Hematopoietic multipotent progenitor cell treated with erythropoietin and hydrocortisone succinate and interleukin-3 and kit ligand, for 4 days (in vitro differentiated cells): ENCODE data around the gene TNS4.
A peak's percentile ranks its signal among the peaks of the same experiment; 100 is the strongest.

ENCODE experiments used
- DNase-seq: peaks from one replicate; pipeline ENCODE4 v3.0.0-alpha.2; 2015

The TNS4 gene

GRCh38 chr17:40453881-40454612, 47.4 kb downstream of the TNS4 start:
- no peak for DNase-seq

GRCh38 chr17:40452921-40453378, 48.5 kb downstream of the TNS4 start:
- no peak for DNase-seq

GRCh38 chr17:40452216-40452787, 49.1 kb downstream of the TNS4 start:
- no peak for DNase-seq

GRCh38 chr17:40451420-40451819, 50.0 kb downstream of the TNS4 start:
- no peak for DNase-seq

DNA sequence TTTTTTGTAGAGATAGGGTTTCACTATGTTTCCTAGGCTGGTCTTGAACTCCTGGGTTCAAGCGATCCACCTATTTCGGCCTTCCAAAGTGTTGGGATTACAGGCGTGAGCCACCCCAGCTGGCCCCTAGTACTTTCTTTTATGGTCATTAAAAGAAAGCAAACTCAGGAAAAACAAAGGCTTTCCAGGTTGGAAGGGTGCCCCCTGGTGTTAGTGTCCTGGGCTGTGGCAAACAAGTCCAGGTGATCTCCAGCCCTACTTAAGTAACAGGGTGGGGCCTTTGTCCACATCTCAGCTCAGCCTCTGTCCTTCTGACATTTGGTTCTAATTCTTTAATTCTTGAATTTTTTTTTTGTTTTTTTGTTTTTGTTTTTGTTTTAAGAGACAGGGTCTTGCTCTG, 51.2 kb downstream of the TNS4 start:
- DNase-seq, result peak; percentile 69

GRCh38 chr17:40448639-40449261, 52.7 kb downstream of the TNS4 start:
- no peak for DNase-seq

GRCh38 chr17:40448213-40448638, 53.2 kb downstream of the TNS4 start:
- DNase-seq, result peak; percentile 60

DNA sequence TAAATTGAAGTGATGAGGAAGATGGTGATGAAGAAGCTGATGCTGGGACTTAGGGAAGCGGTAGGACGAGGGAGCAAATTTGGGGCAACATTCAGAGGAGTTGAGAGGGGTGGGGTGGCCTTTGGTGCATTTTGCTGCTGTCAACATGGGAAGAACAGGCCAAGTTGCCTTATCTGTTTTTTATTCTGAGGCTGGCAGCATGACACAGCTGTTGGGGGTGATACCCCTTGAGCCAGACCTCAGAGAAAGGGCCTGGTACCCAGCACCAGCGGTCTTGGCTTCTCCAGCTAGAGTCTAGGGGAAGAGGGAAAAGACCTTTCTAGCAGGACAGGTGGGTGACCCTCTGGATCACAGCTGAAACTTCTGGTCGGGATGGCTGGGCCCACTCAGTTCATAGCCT, 53.6 kb downstream of the TNS4 start:
- peak; percentile 78 for DNase-seq

DNA sequence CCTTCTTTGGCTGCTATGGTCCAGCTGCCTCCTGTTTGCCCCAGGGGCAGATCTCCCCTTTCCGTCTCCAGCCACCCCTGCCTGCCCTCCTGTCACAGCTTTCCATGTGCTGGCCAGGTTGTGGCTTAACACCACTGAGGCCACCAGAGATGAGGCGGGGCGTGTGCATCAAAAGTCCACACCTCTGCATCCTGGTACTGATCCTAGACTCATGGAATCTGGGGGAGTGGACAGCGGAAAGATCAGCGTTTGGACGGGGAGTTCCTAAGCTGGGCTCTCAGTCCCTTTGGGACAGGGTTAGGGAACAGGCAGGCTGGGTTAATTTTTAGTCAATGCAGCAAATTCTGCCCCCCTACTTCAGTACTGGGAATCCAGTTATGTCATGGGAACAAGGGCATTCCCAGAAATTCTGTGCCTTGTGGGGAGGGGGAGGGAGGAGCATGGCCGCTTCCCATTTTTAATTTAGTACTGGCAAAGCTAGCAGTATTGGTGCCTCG, 54.2 kb downstream of the TNS4 start:
- DNase-seq, result no peak

DNA sequence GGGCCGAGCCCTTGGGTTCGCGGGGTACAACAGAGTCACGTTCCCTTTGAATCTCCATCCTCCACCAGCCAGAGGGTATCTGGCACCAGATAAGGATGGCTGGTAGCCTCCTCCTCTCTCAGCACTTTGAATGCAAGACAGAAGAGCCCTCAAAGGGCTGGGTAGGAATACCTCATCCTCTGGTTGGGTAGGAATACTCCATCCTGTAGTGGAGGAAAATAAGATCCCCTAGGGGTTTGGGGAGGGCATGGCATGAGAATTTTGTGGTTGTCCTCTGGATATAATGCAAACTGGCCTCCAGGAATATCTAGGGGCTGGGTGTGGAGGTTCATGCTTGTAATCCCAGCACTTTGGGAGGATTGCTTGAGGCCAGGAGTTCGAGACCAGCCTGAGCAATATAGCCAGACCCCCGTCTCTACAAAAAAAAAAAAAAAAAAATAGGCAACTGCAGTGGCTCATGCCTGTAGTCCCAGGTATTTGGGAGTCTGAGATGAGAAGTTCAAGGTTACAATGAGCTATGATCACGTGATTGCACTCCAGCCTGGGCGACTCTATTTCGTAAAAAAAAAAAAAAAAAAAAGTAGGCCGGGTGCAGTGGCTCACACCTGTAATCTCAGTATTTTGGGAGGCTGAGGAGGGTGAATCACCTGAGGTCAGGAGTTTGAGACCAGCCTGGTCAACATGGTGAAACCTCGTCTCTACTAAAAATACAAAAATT, 55.5 kb downstream of the TNS4 start:
- peak; percentile 53 for DNase-seq

DNA sequence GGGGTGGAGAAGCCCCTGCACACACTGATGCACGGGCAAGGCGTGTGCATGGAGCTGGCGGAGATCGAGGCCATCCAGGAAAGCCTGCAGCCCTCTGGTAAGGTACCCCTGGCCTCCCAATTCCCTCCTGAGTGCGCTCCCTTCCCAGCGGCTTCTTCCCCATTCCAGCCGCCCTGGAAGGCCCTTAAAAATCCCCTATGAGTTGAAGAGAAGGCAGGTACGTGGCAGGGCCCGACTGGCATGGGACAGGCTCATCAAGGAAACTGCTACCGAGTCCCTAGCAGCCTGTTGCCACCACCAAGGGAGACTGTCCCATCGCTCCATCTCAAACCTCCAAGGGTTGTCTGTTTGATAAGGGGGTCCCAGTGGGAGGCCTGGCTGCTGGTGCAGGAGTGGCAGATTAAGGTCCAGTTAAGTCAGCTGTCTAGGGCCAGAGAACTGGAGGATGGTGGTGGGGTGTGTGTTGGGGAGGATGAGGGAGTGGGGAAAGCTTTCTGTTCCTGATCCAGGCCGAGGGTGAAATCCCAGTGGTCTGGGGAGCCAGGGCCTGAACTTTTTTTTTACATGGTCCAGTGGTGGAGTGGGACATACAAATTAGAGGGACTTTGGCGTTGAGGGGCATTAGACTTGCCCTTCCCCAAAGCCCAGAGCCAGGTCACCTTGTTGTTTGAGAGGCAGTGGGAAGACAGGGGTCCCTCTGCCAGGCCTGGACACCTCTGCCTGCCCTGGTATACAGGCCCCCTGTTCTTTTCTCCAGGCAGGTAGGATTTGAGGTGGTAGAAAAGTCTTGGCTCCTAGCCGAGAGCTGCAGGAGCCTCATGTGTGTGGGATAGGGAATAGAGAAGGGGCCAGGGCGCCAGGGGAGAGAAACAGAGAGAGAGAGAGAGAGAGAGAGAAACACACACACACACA, 57.2 kb downstream of the TNS4 start:
- DNase-seq, result no peak

GRCh38 chr17:40443196-40443987, 58.0 kb downstream of the TNS4 start, which contains the start of gene IGFBP4:
Gene IGFBP4 (plus strand): TSS chr17:40443450. CDS start chr17:40443736, 286 bp downstream.
- DNase-seq, result peak; percentile 90

- no peak for DNase-seq
Measured at GRCh38 chr17:40442392-40443195, 58.8 kb downstream of the TNS4 start.

DNA sequence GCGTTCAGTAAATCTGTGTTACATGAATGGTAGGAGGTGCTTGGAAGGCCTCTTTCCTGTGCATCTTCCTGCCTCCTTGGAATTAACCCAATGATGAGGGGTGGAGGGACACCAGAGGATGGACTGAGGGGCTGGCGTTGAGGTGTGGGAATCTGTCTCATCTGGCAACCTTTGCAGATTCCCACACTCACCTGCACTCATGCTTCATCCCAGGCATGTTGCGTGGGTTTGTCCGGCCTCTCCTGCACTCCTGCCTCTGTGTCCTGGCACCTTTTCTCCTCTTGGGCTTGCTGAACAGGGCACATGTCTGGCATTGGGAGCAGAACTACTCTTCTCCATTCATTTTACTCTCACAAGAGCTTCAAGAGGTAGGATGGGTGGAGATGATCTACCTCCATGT, 61.3 kb downstream of the TNS4 start:
- no peak for DNase-seq

DNA sequence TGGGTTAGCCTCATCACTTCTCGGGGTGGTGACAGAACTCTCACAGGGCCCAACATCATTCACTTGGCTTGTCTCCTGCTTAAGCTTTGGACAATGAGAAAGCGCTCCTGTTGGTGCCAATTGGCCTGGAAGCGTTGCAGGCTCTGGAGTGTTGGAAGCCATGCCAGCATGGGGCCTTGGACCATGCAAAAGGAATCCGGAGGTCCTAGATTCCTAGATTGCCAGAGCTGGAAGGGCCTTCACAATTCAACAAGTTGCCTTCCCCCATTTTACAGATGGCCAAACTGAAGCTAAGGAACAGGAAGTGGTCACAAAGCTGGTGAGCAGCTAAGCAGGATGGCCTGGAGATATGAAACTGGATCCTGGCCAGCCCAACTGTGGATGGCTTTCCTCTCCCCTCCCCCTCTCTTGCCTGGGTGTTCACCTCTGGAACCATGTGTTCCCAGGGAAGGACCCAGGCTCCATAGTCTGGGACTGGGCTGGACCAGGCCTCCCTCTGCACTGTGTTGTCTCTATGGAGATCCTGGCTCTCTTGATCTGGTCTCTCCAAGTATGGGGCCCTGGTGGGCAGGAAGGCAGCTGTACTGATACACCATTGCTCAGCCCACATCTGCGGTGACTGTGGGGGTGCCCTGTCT, 64.2 kb downstream of the TNS4 start:
- peak; percentile 90 for DNase-seq

DNA sequence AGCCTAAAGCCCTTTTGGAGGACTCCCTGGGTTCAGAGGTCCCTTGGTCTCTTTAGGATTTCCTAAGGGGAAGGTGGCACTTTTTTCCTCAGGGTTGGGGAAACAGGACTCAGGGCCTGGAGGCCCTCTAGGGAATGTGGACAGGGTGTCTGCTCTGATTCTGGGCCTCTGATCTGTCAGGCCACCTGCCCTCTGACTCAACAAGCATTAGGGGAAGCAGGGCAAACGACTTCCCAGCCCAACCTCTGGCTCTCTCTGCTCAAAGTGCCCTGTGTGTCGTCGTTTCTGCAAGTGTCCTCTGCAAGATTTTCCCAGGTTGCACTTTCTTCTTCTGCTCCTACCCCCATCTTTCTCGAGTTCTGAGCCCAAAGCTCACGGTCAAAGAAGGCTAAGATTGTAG, 64.8 kb downstream of the TNS4 start:
- peak; percentile 54 for DNase-seq

DNA sequence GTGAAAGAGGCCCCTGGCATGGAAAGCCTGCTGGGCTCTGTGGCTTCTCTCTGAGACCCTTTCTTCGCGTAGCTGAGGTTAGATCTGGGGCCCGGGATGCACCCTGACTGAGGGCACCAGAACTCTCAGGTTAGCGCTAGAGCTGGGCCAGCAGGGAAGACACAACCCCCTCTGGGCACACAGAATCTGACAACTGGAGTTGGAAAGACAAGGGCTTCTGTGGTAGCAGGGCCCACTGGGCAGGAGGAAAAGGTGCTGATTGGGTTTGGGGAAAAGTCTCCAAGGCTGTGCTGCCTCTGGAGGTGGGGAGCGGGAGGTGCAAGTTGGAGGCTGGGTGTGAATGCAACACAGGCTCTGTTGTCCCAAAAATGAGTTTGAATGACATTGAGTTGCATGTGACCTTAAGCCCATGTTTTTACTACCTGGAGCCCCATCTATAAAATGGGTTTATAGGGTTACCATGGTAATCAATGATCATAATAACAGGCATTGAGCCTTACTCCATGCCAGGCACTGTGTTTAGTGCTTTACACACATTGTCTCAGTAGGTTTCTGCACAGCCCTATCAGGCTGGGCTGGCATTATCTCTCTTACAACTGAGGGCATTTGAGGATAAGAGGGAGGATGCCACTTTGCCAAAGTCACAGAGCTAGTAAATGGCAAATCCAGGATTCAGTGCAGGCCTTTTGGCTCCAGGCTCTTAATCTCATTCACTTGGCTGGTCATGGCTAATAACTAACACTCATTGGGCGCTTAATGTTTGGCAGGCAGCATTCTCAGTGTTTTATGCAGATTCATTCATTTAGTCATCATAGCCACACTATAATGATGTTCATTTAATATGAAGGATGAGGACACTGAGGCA, 67.6 kb downstream of the TNS4 start:
- DNase-seq, result peak; percentile 74

- DNase-seq, result no peak
Measured at GRCh38 chr17:40432864-40433528, 68.4 kb downstream of the TNS4 start.
